ENCODE data around the gene TNNI3.
A peak's percentile ranks its signal among the peaks of the same experiment; 100 is the strongest.
"Not testable (repeated sequence)": the region's sequence is repeated elsewhere in the genome, so short reads cannot be mapped to it uniquely, and the experiment has no call there.

The TNNI3 gene

DNA sequence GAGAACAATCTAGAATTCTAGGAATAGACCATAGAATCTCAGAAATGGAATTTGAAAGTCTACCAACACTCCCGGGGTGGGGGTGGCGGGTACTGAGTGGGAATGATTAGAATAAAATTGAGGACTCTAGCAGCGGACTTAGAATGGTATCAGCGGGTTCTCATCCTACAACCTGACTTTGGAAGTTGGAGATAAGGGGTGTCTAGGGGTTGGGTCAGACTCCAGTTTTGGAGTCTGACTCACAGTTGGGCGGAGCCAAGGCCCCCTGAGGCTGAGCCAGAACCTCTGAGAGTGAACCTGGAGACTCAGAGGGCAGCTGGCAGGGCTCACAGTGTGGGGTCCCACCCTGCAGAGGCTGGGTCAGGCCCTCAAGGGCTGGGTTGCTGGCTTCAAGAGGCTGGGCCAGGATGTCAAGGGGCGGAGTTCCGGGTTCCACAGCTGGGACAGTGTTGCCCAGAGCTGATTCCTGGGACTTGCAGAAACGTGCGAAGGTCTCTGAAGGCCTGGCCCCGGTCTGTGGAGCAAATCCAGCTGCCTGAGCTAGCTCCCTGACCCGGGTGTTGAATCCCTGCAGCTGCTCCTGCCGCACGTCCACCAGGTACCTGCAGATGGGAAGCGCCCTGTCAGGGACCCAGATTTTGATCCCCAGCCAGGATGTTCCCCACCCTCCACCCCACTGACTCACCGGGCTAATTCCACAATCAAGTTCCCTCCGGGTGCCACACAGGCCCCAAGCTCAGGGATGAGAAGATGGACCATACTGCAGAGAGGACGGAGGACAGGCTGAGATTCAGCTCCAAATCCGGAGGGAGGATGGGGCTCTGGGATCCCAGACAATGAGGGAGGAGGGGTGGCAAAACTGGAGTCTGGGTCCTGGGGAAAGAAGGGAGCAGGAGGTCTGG is 1.6 kb upstream of the TNNI3 start:
- peak; percentile 44 for DNase-seq (ENCODE audit: low read depth)
- no peak overlapping the region for H3K4me3 ChIP-seq (ENCODE audit: low read depth, low read length)

GRCh38 chr19:55158423-55158822 is 891 bp upstream of the TNNI3 start:
- TF ChIP-seq, protein P1, sequence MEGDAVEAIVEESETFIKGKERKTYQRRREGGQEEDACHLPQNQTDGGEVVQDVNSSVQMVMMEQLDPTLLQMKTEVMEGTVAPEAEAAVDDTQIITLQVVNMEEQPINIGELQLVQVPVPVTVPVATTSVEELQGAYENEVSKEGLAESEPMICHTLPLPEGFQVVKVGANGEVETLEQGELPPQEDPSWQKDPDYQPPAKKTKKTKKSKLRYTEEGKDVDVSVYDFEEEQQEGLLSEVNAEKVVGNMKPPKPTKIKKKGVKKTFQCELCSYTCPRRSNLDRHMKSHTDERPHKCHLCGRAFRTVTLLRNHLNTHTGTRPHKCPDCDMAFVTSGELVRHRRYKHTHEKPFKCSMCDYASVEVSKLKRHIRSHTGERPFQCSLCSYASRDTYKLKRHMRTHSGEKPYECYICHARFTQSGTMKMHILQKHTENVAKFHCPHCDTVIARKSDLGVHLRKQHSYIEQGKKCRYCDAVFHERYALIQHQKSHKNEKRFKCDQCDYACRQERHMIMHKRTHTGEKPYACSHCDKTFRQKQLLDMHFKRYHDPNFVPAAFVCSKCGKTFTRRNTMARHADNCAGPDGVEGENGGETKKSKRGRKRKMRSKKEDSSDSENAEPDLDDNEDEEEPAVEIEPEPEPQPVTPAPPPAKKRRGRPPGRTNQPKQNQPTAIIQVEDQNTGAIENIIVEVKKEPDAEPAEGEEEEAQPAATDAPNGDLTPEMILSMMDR (IDR thresholded peaks at IDR 0.05; ENCODE audit: low read depth, low read length), result no peak
- no peak for TF ChIP-seq POLR2A (IDR thresholded peaks at IDR 0.05; ENCODE audit: extremely low read depth, insufficient read length)
- no peak for TF ChIP-seq MAX (IDR thresholded peaks at IDR 0.05; ENCODE audit: low read depth, low read length)
- TF ChIP-seq MYC (IDR thresholded peaks at IDR 0.05; ENCODE audit: low read depth, low read length), result no peak
- H3K4me3 ChIP-seq (ENCODE audit: low read depth, low read length), result no peak overlapping the region
- no peak for DNase-seq (ENCODE audit: low read depth)

More for the DNA sequence above, 1.6 kb upstream of the TNNI3 start:
- TF ChIP-seq MYC (IDR thresholded peaks at IDR 0.05; ENCODE audit: low read depth, low read length) (no peak), MAX (IDR thresholded peaks at IDR 0.05; ENCODE audit: low read depth, low read length) (no peak), POLR2A (IDR thresholded peaks at IDR 0.05; ENCODE audit: extremely low read depth, insufficient read length) (no peak)
- TF ChIP-seq, protein P1 (IDR thresholded peaks at IDR 0.05; ENCODE audit: low read depth, low read length), result no peak

DNA sequence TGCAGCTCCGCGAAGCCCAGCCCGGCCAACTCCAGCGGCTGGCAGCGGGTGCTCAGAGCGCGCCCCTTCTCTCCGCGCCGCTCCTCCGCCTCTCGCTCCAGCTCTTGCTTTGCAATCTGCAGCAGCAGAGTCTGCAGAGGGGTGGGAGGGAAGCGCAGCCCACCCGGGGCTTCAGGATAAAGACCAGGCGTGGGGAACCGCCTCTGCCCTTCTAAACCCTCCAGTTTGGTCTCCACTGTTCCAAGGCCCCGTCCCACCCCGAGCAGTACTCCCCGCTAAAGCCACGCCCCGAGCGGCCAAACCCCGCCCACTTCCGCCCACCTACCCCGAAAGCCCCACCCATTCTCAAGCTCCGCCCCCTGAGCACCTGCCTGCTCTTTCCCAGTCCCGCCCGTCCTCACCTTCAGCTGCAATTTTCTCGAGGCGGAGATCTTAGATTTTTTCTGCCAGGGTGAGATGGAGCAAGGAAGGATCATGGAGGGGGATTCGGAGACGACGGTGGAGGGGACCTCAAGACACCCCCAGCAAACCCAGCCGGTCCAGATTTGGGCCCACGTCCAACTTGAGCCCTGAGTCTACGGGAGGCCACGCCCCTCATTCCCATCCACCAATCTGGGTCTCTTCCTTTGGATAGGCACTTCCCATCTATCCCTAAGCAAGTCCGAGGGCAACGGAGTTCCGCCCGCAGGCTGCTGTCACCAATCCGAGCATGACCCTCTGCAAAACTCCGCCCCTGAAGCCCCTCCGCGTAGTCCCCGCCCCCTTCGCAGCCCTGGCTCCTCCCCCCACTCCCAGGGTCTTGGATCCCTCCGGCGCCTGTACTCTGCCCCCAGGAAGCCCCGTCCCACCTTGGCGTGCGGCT is 1.1 kb downstream of the TNNI3 start:
- DNase-seq (ENCODE audit: low read depth), result no peak
- TF ChIP-seq MAX (IDR thresholded peaks at IDR 0.05; ENCODE audit: low read depth, low read length) (no peak), POLR2A (IDR thresholded peaks at IDR 0.05; ENCODE audit: extremely low read depth, insufficient read length) (no peak), MYC (IDR thresholded peaks at IDR 0.05; ENCODE audit: low read depth, low read length) (no peak)
- TF ChIP-seq, protein P1 (IDR thresholded peaks at IDR 0.05; ENCODE audit: low read depth, low read length), result no peak
- H3K4me3 ChIP-seq (ENCODE audit: low read depth, low read length), result no peak overlapping the region

- DNase-seq (ENCODE audit: low read depth); H3K4me3 ChIP-seq (ENCODE audit: low read depth, low read length): not testable (repeated sequence)
Observed at GRCh38 chr19:55155784-55156183, 1.7 kb downstream of the TNNI3 start.

- DNase-seq (ENCODE audit: low read depth), result no peak
- H3K4me3 ChIP-seq (ENCODE audit: low read depth, low read length), result no peak overlapping the region
- no peak for TF ChIP-seq POLR2A (IDR thresholded peaks at IDR 0.05; ENCODE audit: extremely low read depth, insufficient read length)
- TF ChIP-seq MYC (IDR thresholded peaks at IDR 0.05; ENCODE audit: low read depth, low read length), result no peak
- TF ChIP-seq, protein P1 (IDR thresholded peaks at IDR 0.05; ENCODE audit: low read depth, low read length), result no peak
- TF ChIP-seq MAX (IDR thresholded peaks at IDR 0.05; ENCODE audit: low read depth, low read length), result no peak
Observed at GRCh38 chr19:55153652-55154264, 3.8 kb downstream of the TNNI3 start.

All from NB4 (cell line).